GM12878 (cell line): ENCODE measurements around the gene EXPH5. TPM values are rescaled to one million over a fixed set of nuclear protein-coding genes. Genes with fewer than 3 reads are reported as not detected.
A peak's percentile ranks its signal among the peaks of the same experiment; 100 is the strongest.

ENCODE experiments used
- BACH1 ChIP-seq: fragments of 450-650 bp; IDR thresholded peaks from 2 replicates; pipeline ENCODE4 v1.6.1; 2017; ENCODE audit warnings: mild to moderate bottlenecking, borderline replicate concordance
- BHLHE40 ChIP-seq, 2 experiments: fragments of 450-650 bp in 1 of 2; IDR thresholded peaks; 2 replicates each; pipeline ENCODE4 v1.6.1; 2011 to 2017; ENCODE audit warnings: low read depth in 2 of 2, borderline replicate concordance in 1 of 2, improper control_type of control experiment in 1 of 2, low read length in 1 of 2, mild to moderate bottlenecking in 1 of 2
- BMI1 ChIP-seq: fragments of 450-650 bp; IDR thresholded peaks from 2 replicates; pipeline ENCODE4 v1.6.1; 2016; ENCODE audit warnings: mild to moderate bottlenecking, moderate library complexity, borderline replicate concordance
- CBFB ChIP-seq: IDR thresholded peaks from 2 replicates; pipeline ENCODE4 v1.6.1; 2016; ENCODE audit warnings: antibody characterized with exemption, low read depth
- CHD1 ChIP-seq: IDR thresholded peaks from 2 replicates; pipeline ENCODE4 v1.6.1; 2012; ENCODE audit warnings: low read depth, low read length, improper control_type of control experiment
- CHD2 ChIP-seq: IDR thresholded peaks from 2 replicates; pipeline ENCODE4 v1.6.1; 2011; ENCODE audit warnings: low read depth, low read length, improper control_type of control experiment, borderline replicate concordance
- CREB1 ChIP-seq: IDR thresholded peaks from 2 replicates; pipeline ENCODE4 v1.6.1; 2012; ENCODE audit warnings: low read depth, mild to moderate bottlenecking, inconsistent platforms
- DPF2 ChIP-seq: fragments of 450-650 bp; IDR thresholded peaks from 2 replicates; pipeline ENCODE4 v1.6.1; 2017; ENCODE audit warnings: mild to moderate bottlenecking
- ELK1 ChIP-seq: IDR thresholded peaks from 2 replicates; pipeline ENCODE4 v1.6.1; 2012; ENCODE audit warnings: low read depth, low read length, improper control_type of control experiment
- ESRRA ChIP-seq: IDR thresholded peaks from 2 replicates; pipeline ENCODE4 v1.6.1; 2012; ENCODE audit warnings: mild to moderate bottlenecking, low read length, improper control_type of control experiment
- HDGF ChIP-seq: fragments of 450-650 bp; IDR thresholded peaks from 2 replicates; pipeline ENCODE4 v1.6.1; 2016; ENCODE audit warnings: antibody characterized with exemption
- KAT2A ChIP-seq: conservative IDR thresholded peaks from 2 replicates; pipeline ENCODE4 v1.6.1; 2011; ENCODE audit warnings: low read depth, low read length; ENCODE audit not compliant: control insufficient read depth
- MAX ChIP-seq: IDR thresholded peaks from 2 replicates; pipeline ENCODE4 v1.6.1; 2012; ENCODE audit warnings: low read depth, low read length, improper control_type of control experiment
- MTA2 ChIP-seq: fragments of 450-650 bp; IDR thresholded peaks from 2 replicates; pipeline ENCODE4 v1.6.1; 2016; ENCODE audit warnings: low read depth, mild to moderate bottlenecking, moderate library complexity
- NFIC ChIP-seq: IDR thresholded peaks from 2 replicates; pipeline ENCODE4 v1.6.1; 2012; ENCODE audit warnings: low read depth, mild to moderate bottlenecking, inconsistent platforms, low read length, moderate library complexity
- NFXL1 ChIP-seq: fragments of 450-650 bp; IDR thresholded peaks from 2 replicates; pipeline ENCODE4 v1.6.1; 2017; ENCODE audit warnings: antibody characterized with exemption, mild to moderate bottlenecking, borderline replicate concordance
- PAX5 ChIP-seq: IDR thresholded peaks from 2 replicates; pipeline ENCODE4 v1.6.1; 2011; ENCODE audit warnings: low read depth, low read length, borderline replicate concordance
- RCOR1 ChIP-seq: conservative IDR thresholded peaks from 2 replicates; pipeline ENCODE4 v1.6.1; 2012; ENCODE audit warnings: low read depth, low read length, improper control_type of control experiment
- RELB ChIP-seq: fragments of 450-650 bp; IDR thresholded peaks from 2 replicates; pipeline ENCODE4 v1.6.1; 2017; ENCODE audit warnings: low read depth, mild to moderate bottlenecking, moderate library complexity
- RFX5 ChIP-seq: IDR thresholded peaks from 2 replicates; pipeline ENCODE4 v1.6.1; 2011; ENCODE audit warnings: low read depth, low read length, improper control_type of control experiment
- SUZ12 ChIP-seq: fragments of 200-600 bp; sonication (generic); IDR thresholded peaks from one replicate; pipeline ENCODE4 v1.6.1; 2018; ENCODE audit warnings: antibody characterized with exemption, mild to moderate bottlenecking; ENCODE audit not compliant: unreplicated experiment
- TARDBP ChIP-seq: IDR thresholded peaks from 2 replicates; pipeline ENCODE4 v1.6.1; 2016; ENCODE audit warnings: borderline replicate concordance
- polyA plus RNA-seq, 11 experiments: library from polyadenylated mRNA; depleted of rRNA in 4 of 11; unstranded in 6 of 11; stranded (reverse) in 5 of 11; fragments of >200 nt; fragmentation: Nextera tagmentation in 4 of 11; fragmentation: Illumina TruSeq in 1 of 11; extraction: Ambion mirVana in 4 of 11; extraction: Trizol in 1 of 11; gene quantifications; 1 replicate in 1 of 11; 2 replicates in 10 of 11; pipeline versions ENCODE4 v1.2.1 to v1.2.3, GENCODE V29; 2011 to 2016; ENCODE audit warnings: inconsistent platforms in 2 of 11, missing spikeins in 2 of 11, low read depth in 1 of 11
- total RNA-seq, 4 experiments: library from RNA; depleted of rRNA in 3 of 4; stranded (reverse); fragments of >200 nt in 3 of 4; fragmentation: Illumina TruSeq in 1 of 4; extraction: Trizol in 1 of 4; gene quantifications; 2 replicates each; pipeline versions ENCODE4 v1.2.1 to v1.2.3, GENCODE V29; 2013 to 2021
- TF ChIP-seq, protein P1 (sequence below): fragments of 450-650 bp; IDR thresholded peaks from 2 replicates; pipeline ENCODE4 v1.6.1; 2017; ENCODE audit warnings: mild to moderate bottlenecking, moderate library complexity

Gene EXPH5
- total and polyA plus RNA-seq, 10 of the 15 experiments (the other 5 are each of a cell fraction or from before 2014, with no cell fraction given): 0.69 to 11.1 (median 4.3) TPM

DNA sequence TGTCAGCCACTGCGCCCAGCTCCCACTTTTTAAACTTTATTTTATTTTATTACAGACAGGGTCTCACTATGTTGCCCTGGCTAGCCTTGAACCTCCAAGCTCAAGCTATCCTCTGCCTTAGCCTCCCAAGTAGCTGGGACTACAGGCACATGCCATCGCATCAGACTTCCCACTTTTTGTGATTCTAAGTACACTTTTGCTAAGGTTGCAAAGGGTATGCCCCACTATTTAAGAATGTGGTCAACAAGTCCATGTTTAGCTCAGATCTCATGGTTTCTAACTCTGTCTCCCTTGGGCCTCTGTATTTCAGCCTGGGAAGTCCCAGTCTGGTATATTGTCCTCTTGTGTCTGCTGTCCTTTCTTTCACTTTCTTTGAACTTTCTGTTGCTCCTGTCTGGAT lies 35.3 kb downstream of the EXPH5 start (continued):
- TF ChIP-seq, protein P1, sequence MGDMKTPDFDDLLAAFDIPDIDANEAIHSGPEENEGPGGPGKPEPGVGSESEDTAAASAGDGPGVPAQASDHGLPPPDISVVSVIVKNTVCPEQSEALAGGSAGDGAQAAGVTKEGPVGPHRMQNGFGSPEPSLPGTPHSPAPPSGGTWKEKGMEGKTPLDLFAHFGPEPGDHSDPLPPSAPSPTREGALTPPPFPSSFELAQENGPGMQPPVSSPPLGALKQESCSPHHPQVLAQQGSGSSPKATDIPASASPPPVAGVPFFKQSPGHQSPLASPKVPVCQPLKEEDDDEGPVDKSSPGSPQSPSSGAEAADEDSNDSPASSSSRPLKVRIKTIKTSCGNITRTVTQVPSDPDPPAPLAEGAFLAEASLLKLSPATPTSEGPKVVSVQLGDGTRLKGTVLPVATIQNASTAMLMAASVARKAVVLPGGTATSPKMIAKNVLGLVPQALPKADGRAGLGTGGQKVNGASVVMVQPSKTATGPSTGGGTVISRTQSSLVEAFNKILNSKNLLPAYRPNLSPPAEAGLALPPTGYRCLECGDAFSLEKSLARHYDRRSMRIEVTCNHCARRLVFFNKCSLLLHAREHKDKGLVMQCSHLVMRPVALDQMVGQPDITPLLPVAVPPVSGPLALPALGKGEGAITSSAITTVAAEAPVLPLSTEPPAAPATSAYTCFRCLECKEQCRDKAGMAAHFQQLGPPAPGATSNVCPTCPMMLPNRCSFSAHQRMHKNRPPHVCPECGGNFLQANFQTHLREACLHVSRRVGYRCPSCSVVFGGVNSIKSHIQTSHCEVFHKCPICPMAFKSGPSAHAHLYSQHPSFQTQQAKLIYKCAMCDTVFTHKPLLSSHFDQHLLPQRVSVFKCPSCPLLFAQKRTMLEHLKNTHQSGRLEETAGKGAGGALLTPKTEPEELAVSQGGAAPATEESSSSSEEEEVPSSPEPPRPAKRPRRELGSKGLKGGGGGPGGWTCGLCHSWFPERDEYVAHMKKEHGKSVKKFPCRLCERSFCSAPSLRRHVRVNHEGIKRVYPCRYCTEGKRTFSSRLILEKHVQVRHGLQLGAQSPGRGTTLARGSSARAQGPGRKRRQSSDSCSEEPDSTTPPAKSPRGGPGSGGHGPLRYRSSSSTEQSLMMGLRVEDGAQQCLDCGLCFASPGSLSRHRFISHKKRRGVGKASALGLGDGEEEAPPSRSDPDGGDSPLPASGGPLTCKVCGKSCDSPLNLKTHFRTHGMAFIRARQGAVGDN: peak; percentile 62; the same call in 1 of the 2 replicates
- 0 out of 2 replicates have a peak, but pooled peaks have one; percentile 37 for TF ChIP-seq HDGF
- TF ChIP-seq TARDBP: no peak
- no peak for TF ChIP-seq BACH1
- no peak for TF ChIP-seq CHD2
- no peak for TF ChIP-seq DPF2
- TF ChIP-seq RCOR1: no peak
- no peak for TF ChIP-seq ELK1
- TF ChIP-seq SUZ12: no peak
- 0 out of 2 replicates have a peak, but pooled peaks have one; percentile 22 for TF ChIP-seq NFIC
- no peak for TF ChIP-seq PAX5
- no peak for TF ChIP-seq ESRRA
- TF ChIP-seq BHLHE40 (IDR thresholded peaks at IDR 0.05; ENCODE audit: borderline replicate concordance in 1 of 2, low read depth in 2 of 2, low read length in 1 of 2): peak in 1 of 2 experiments; percentile 73; a peak in 1 of 4 replicates
- no peak for TF ChIP-seq BMI1
- peak; percentile 91 for TF ChIP-seq RELB
- TF ChIP-seq CREB1: no peak
- no peak for TF ChIP-seq MAX
- peak; percentile 49; the same call in 1 of the 2 replicates for TF ChIP-seq MTA2
- no peak for TF ChIP-seq NFXL1
- TF ChIP-seq KAT2A: no peak
- TF ChIP-seq RFX5: no peak
- TF ChIP-seq CBFB: no peak
- no peak for TF ChIP-seq CHD1
